Activated CD4-positive, alpha-beta T cell treated with anti-CD3 and anti-CD28 coated beads for 1 hour (primary cell): Measurements from ENCODE around the gene NOP14.

Source experiments
- DNase-seq: peaks from one replicate; pipeline ENCODE4 v3.0.0-alpha.2; 2020

Gene NOP14

DNA sequence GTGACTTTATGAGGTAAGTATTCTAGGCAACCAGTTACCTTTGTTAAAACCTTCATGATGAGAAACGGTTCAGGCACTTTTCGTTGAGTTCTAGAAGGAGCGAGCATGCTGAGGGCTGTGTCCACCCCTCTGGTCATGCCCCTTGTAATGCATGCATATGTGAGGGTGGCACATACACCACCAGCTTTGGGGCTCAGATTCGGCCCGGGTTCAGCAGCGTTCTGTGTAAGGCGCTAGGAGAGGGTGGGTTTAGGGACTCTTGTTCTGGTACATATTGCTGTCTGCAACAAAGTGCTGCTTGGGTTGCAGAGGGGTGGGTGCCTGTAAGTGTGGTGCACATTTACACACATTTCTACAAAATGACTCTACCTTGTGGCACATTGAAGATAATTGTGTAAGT is 54.5 kb downstream of the NOP14 start:
- DNase-seq = no peak

DNA sequence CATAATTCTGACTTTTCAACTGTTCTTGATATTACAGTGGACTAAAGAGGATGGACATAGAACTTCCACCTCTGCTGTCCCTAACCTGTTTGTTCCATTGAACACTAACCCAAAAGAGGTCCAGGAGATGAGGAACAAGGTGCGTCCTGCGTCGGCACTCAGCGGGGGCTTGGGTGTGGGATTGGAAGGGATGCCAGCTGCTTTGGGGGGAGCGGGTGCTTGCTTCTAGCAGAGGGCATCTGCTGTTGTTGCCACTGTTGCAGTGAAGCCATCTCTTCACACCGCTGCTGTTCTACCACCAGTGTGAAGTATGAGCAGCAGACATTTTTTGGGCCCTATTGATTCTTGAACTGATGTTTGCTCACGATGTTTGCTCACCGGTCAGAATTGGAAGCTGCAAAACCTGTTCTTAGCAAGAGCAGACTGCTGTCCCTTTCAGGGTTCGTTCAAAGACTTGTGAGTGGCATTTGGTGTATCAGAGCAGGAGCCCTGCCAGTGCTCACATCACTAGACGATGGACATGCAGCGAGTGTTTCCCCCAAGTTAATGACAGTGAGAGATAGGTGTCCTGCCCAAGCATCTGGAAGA is 55.4 kb downstream of the NOP14 start:
- no peak for DNase-seq

DNA sequence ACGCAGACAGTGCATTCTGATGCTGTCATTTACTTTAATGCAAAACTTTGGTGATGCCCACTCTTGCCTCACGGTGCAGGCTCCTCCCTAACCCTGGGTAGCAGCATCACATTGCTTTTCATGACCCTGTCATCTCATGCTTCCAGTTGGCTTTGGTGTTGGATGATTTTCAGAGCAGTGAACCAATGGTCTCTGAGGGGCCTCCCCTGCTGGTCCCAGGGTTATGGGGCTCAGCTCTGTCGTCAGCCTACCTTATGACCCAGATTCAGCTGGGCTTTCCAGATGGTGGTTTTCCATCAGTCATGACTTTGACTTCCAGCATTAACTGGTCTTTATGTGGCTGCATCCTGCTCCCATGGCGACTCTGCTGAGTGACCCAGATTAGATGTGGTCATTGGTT is 56.0 kb downstream of the NOP14 start:
- no peak for DNase-seq

DNA sequence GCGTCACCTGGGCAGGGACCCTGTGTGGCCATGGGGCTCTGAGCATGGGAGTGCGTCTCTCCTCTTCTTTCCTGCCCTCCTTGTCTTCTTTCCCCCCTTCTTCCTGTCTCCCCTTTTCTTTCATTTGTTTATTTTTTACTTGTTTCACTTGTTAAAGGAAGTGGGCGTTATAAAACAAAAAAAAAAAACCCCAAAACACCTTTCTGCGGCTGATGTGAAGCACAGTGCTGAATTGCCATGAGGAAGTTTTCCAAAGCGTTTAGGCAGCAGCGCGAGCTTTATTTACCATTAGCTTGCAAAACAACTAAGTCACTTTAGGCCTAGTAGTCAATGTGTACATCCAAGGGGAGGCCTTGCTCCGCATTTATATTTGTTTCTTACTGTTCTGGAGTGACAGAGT is 57.0 kb downstream of the NOP14 start:
- no peak for DNase-seq

DNA sequence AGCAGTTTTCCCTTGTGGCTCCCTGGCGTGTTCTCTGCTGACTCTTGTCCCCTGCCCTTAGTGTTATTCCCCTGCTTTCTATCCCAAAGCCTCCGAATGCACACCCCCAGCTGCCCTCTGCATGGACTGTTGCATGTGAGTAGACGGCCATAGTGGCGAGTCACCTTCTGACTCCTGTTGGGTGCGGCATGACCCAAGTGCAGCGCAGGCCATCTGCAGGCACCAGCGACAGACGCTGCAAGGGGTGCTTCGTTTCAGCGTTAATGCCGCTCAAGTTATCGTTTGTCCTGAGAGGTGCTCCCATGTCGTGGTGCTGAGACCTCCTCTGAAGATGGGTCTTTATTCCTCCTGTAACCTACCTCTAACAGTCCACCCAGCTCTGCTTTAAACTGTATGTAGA is 57.7 kb downstream of the NOP14 start:
- DNase-seq = no peak

DNA sequence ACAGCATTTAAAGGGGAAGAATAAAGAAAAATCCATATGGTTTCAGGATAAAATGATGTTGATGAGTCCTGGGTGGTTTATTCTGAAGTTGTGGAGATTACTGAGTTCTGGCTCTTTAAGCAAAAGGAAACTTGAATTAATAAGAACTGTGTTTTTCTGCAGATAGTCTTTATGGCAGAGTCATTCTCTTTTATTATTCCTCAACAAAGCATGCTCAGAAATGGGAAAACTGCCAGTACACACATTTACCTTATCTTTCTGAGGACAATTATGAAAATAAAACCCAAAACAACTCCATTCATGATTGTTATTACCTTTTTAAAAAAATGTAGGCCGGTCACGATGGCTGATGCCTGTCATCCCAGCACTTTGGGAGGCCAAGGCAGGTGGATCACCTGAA is 61.1 kb downstream of the NOP14 start:
- no peak for DNase-seq

DNA sequence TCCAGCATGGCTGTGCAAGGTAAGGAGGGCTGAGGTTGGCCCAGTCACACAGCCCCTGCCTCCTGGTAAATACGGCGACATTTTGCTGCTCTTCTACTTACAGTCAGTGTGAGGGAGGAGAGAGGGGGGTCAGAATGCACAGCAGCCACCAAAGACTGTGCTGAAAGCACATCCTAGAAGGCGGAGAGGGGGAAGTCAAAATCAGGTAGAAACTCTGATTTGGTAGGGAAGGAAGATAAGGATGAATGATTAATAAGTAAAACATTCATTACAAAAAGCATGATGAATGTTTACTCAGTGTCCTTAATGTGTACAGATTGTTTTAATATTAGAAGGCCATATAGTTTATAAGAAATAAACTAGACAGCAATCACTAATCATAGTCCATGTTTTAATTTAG is 62.0 kb downstream of the NOP14 start:
- DNase-seq = no peak

DNA sequence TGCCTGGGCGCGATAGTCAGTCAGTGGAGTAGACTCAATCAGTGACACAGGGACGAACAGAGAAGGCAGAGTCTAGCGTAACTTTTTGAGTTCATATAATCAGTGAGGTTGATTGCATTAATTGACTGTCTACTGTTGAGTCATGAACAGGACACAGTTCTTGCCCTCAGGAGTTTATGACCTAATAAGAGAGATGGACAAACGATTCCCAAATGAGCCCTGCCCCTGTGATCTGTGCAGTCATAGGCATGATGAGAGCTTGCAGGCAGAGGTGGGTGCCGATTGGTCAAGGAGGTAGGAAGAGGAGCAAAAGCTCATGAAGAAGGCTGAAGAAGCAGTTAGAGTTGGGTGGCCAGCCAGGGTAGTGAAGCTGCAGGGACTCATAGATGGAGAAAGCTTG is 62.5 kb downstream of the NOP14 start:
- no peak for DNase-seq

DNA sequence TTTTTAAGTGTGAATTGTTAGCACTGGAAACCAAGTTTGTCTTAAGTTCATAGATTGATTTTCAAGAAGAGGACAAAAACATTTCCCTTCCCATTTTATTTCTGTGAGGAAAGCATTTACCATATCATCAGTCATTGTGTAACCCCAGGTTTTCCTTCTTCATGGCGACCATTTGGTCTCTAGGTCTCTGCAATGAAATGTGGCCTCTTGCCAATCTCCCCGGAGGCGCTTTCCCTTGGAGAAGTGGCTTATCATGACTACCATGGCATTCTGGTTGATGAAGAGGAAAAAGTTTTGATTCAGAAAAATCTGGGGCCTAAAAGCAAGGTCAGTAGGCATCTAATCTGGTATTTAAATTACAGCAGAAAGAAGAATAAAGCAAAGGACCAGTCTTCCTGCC is 65.2 kb downstream of the NOP14 start:
- DNase-seq = no peak

DNA sequence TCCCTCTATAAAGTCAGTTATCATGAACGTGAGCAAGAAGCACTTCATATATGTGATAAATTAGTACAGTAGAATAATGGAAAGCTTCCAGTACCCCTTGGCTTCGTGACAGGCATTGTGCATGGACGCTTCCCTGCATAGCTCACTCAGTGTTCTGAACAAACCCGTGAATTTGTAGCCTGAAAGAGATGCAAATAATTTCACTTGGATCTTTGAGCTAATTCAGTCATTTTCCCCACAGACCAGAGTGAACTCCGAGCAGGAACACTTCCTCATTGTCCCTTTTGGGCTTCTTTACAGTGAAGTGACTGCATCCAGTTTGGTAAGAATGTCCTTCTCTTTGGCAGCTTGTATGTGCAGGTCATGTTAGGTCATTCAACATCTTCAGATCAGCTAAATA is 69.4 kb downstream of the NOP14 start:
- DNase-seq = no peak

DNA sequence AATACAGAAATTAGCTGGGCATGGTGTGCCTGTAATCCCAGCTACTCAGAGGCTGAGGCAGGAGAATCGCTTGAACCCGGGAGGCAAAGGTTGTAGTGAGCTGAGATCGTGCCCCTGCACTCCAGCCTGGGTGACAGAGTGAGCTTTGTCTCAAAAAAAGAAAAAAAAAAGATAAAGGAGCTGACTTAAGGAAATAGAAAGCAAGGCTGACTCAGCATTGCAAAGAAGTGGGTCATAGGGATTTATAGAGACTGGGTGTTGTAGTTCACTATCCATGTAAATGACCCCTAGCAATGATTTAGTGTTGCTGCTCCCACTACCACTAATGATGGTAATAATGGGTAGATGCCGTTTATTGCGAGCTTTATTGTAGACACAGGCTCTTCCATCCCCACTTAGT is 71.9 kb downstream of the NOP14 start:
- DNase-seq = no peak

DNA sequence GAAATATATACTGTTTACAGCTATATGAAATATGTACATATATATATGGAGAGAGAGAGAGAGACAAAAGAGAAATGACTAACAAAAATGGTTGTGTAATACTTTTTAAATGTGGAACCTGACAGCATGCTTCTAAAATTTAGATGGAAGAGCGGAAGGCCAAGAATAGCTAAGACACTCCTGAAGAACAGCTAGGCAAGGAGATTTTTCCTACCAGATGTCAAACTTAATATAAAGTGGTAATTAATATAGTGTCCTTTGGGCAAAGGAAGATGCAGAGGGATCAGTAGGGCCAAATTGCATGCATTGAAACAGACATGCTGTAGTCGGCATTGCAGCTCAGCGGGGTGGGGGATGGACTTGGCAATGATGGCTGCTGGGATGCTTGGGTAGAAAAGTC is 74.3 kb downstream of the NOP14 start:
- no peak for DNase-seq
